NB4 (cell line): ENCODE measurements around the gene GALNT18.

Experiments
- CTCF ChIP-seq: IDR thresholded peaks from one replicate; pipeline ENCODE4 v1.5.1; 2012; ENCODE audit warnings: low read depth, low read length
- MAX ChIP-seq: IDR thresholded peaks from 2 replicates; pipeline ENCODE4 v1.6.1; 2011; ENCODE audit warnings: low read depth, low read length
- MYC ChIP-seq: IDR thresholded peaks from 2 replicates; pipeline ENCODE4 v1.6.1; 2011; ENCODE audit warnings: low read depth, low read length
- POLR2A ChIP-seq: IDR thresholded peaks from 2 replicates; pipeline ENCODE4 v1.6.1; 2011; ENCODE audit warnings: mild to moderate bottlenecking; ENCODE audit not compliant: insufficient read length; ENCODE audit errors: extremely low read depth

- TF ChIP-seq CTCF (no peak), POLR2A (no peak), MAX (no peak), MYC (no peak)
Observed at GRCh38 chr11:11534981-11535380, 86.8 kb downstream of the GALNT18 start.
